H1 (cell line): ENCODE measurements around the gene VAT1L. TPM values are rescaled to one million over a fixed set of nuclear protein-coding genes. Genes with fewer than 3 reads are reported as not detected.

Experiments
- CTCF ChIA-PET: fragments of 300-600 bp; sonication (Branson Sonifier 250); formaldehyde crosslinking; loops from one replicate; lab custom pipeline; 2021; ENCODE audit not compliant: partially characterized antibody; lab: Charles Lee
- POLR2A ChIA-PET: fragments of 300-600 bp; sonication (Branson Sonifier 250); formaldehyde crosslinking; loops from one replicate; lab custom pipeline; 2021; ENCODE audit warnings: inconsistent platforms; ENCODE audit not compliant: partially characterized antibody; lab: Charles Lee
- DNase-seq, 2 experiments: peaks; one replicate each; pipeline versions ENCODE4 v3.0.0 to v3.0.0-alpha.2; 2010 to 2022; ENCODE audit warnings: low spot score in 2 of 2, low read depth in 1 of 2, mixed read lengths in 1 of 2
- FAIRE-seq: peaks from 2 replicates; lab custom pipeline; 2011; peaks lifted over from hg19 to GRCh38; lab: Jason Lieb, UNC
- H2AFZ ChIP-seq: 2 replicates; pipeline ENCODE4 v1.8.1; 2012; ENCODE audit warnings: low read length, inconsistent platforms
- H2AK5ac ChIP-seq: 2 replicates; pipeline ENCODE4 v1.6.1; 2013; ENCODE audit warnings: low read depth, low read length
- H2BK120ac ChIP-seq: replicated peaks from 2 replicates; pipeline ENCODE3; 2013; ENCODE audit warnings: low read depth, low read length, inconsistent platforms
- H2BK12ac ChIP-seq: 2 replicates; pipeline ENCODE4 v1.6.1; 2013; ENCODE audit warnings: low read depth, low read length
- H2BK15ac ChIP-seq: 2 replicates; pipeline ENCODE4 v1.6.1; 2013; ENCODE audit warnings: low read length
- H2BK20ac ChIP-seq: 2 replicates; pipeline ENCODE4 v1.6.1; 2013; ENCODE audit warnings: low read length
- H2BK5ac ChIP-seq: 2 replicates; pipeline ENCODE4 v1.6.1; 2013; ENCODE audit warnings: low read depth, low read length
- H3K14ac ChIP-seq: 2 replicates; pipeline ENCODE4 v1.6.1; 2013; ENCODE audit warnings: inconsistent platforms; ENCODE audit not compliant: insufficient read length
- H3K18ac ChIP-seq: 2 replicates; pipeline ENCODE4 v1.6.1; 2013; ENCODE audit warnings: low read length; ENCODE audit errors: extremely low read depth
- H3K23ac ChIP-seq: 2 replicates; pipeline ENCODE4 v1.6.1; 2013; ENCODE audit warnings: inconsistent platforms; ENCODE audit not compliant: insufficient read length
- H3K23me2 ChIP-seq: 2 replicates; pipeline ENCODE4 v1.6.1; 2013; ENCODE audit warnings: low read depth, low read length
- H3K27ac ChIP-seq: 2 replicates; pipeline ENCODE4 v1.6.1; 2011; ENCODE audit warnings: low read depth, low read length, inconsistent platforms
- H3K27me3 ChIP-seq, 4 experiments: replicated peaks in 1 of 4; 1 replicate in 1 of 4; 2 replicates in 3 of 4; pipeline versions ENCODE4 v1.6.1 to v1.8.1; 2011 to 2013; ENCODE audit warnings: low read length in 3 of 4, mild to moderate bottlenecking in 3 of 4, inconsistent platforms in 2 of 4, mixed read lengths in 2 of 4, moderate library complexity in 1 of 4; ENCODE audit not compliant: control insufficient read depth in 3 of 4, insufficient read depth in 3 of 4; ENCODE audit errors: extremely low read depth in 1 of 4
- H3K36me3 ChIP-seq, 4 experiments: 2 replicates each; pipeline versions ENCODE4 v1.6.1 to v1.8.1; 2011 to 2013; ENCODE audit warnings: mild to moderate bottlenecking in 4 of 4, low read length in 3 of 4, moderate library complexity in 2 of 4, control low read depth in 1 of 4, inconsistent platforms in 1 of 4; ENCODE audit not compliant: insufficient read depth in 4 of 4, control insufficient read depth in 2 of 4
- H3K4ac ChIP-seq: replicated peaks from 2 replicates; pipeline ENCODE3; 2013; ENCODE audit warnings: low read length, low read depth, mixed read lengths, inconsistent platforms; ENCODE audit not compliant: insufficient read length
- H3K4me1 ChIP-seq, 4 experiments: replicated peaks in 1 of 4; 1 replicate in 1 of 4; 2 replicates in 3 of 4; pipeline versions ENCODE4 v1.6.1 to v1.8.1; 2011 to 2013; ENCODE audit warnings: low read length in 3 of 4, inconsistent platforms in 2 of 4, mixed read lengths in 1 of 4; ENCODE audit not compliant: insufficient read depth in 4 of 4, control insufficient read depth in 3 of 4
- H3K4me2 ChIP-seq, 2 experiments: 2 replicates each; pipeline versions ENCODE4 v1.6.1 to v1.8.1; 2011 to 2013; ENCODE audit warnings: low read depth in 2 of 2, low read length in 2 of 2, control low read depth in 1 of 2, inconsistent platforms in 1 of 2, mild to moderate bottlenecking in 1 of 2; ENCODE audit not compliant: insufficient read depth in 1 of 2
- H3K4me3 ChIP-seq, 4 experiments: fragments of 200-600, 300-600 bp in 1 of 4; sonication (generic), shearing (Covaris generic), sonication (Bioruptor Twin) in 1 of 4; 2 replicates each; pipeline versions ENCODE4 v1.5.1 to v1.8.1; 2011 to 2016; ENCODE audit warnings: low read length in 4 of 4, low read depth in 3 of 4, control low read depth in 2 of 4, inconsistent platforms in 2 of 4, mild to moderate bottlenecking in 2 of 4, mixed read lengths in 1 of 4, moderate library complexity in 1 of 4; ENCODE audit not compliant: insufficient read depth in 2 of 4; ENCODE audit errors: extremely low read depth in 1 of 4
- H3K56ac ChIP-seq: replicated peaks from 2 replicates; pipeline ENCODE3; 2013; ENCODE audit warnings: low read depth, mild to moderate bottlenecking, mixed read lengths, low read length, inconsistent platforms; ENCODE audit not compliant: insufficient read length
- H3K79me1 ChIP-seq: 2 replicates; pipeline ENCODE4 v1.6.1; 2013; ENCODE audit warnings: low read depth, low read length, control low read depth
- H3K79me2 ChIP-seq, 2 experiments: 2 replicates each; pipeline versions ENCODE4 v1.6.1 to v1.8.1; 2012 to 2013; ENCODE audit warnings: low read length in 2 of 2, mild to moderate bottlenecking in 2 of 2, inconsistent platforms in 1 of 2; ENCODE audit not compliant: insufficient read depth in 2 of 2, control insufficient read depth in 1 of 2
- H3K9ac ChIP-seq, 4 experiments: replicated peaks in 1 of 4; 1 replicate in 1 of 4; 2 replicates in 3 of 4; pipeline versions ENCODE4 v1.6.1 to v1.8.1; 2011 to 2013; ENCODE audit warnings: low read depth in 3 of 4, low read length in 3 of 4, control low read depth in 2 of 4, mild to moderate bottlenecking in 2 of 4, moderate library complexity in 2 of 4, inconsistent platforms in 1 of 4; ENCODE audit errors: extremely low read depth in 1 of 4
- H3K9me3 ChIP-seq, 2 experiments: 2 replicates each; pipeline versions ENCODE4 v1.6.1 to v1.8.1; 2012 to 2013; ENCODE audit warnings: mild to moderate bottlenecking in 2 of 2, moderate library complexity in 2 of 2, control low read depth in 1 of 2, inconsistent platforms in 1 of 2, low read depth in 1 of 2, low read length in 1 of 2, mixed read lengths in 1 of 2; ENCODE audit not compliant: insufficient read depth in 2 of 2
- H4K20me1 ChIP-seq, 2 experiments: replicated peaks in 1 of 2; 2 replicates each; pipeline versions ENCODE3 to v1.8.1; 2011 to 2013; ENCODE audit warnings: inconsistent platforms in 2 of 2, low read length in 2 of 2, mild to moderate bottlenecking in 1 of 2; ENCODE audit not compliant: insufficient read depth in 2 of 2, control insufficient read depth in 1 of 2
- H4K5ac ChIP-seq: 2 replicates; pipeline ENCODE4 v1.6.1; 2013; ENCODE audit warnings: low read length, low read depth, mixed read lengths, inconsistent platforms; ENCODE audit not compliant: insufficient read length
- H4K8ac ChIP-seq: 2 replicates; pipeline ENCODE4 v1.8.0; 2013; ENCODE audit warnings: mild to moderate bottlenecking, moderate library complexity, low read length, inconsistent platforms; ENCODE audit not compliant: insufficient read depth; ENCODE audit errors: extremely low read depth
- H4K91ac ChIP-seq: replicated peaks from 2 replicates; pipeline ENCODE3; 2013; ENCODE audit warnings: low read length, mixed read lengths, inconsistent platforms; ENCODE audit not compliant: insufficient read length
- CEBPB ChIP-seq: IDR thresholded peaks from 2 replicates; pipeline ENCODE4 v1.6.1; 2012; ENCODE audit warnings: low read depth, low read length
- EGR1 ChIP-seq: IDR thresholded peaks from 2 replicates; pipeline ENCODE4 v1.6.1; 2011; ENCODE audit warnings: low read depth, low read length, borderline replicate concordance
- EP300 ChIP-seq, 2 experiments: IDR thresholded peaks; 1 replicate in 1 of 2; 2 replicates in 1 of 2; pipeline ENCODE4 v1.6.1; 2011 to 2012; ENCODE audit warnings: low read depth in 2 of 2, low read length in 2 of 2, mild to moderate bottlenecking in 2 of 2, borderline replicate concordance in 1 of 2, inconsistent platforms in 1 of 2, moderate library complexity in 1 of 2
- GTF2F1 ChIP-seq: IDR thresholded peaks from 2 replicates; pipeline ENCODE4 v1.6.1; 2012; ENCODE audit warnings: low read depth, low read length, improper control_type of control experiment, borderline replicate concordance
- KDM5A ChIP-seq: fragments of 200-600 bp; IDR thresholded peaks from 2 replicates; pipeline ENCODE4 v1.7.1; 2012; ENCODE audit warnings: mild to moderate bottlenecking, low read length, inconsistent platforms, mixed read lengths
- NANOG ChIP-seq: IDR thresholded peaks from 2 replicates; pipeline ENCODE4 v1.6.1; 2011; ENCODE audit warnings: low read length, low read depth, mild to moderate bottlenecking, inconsistent platforms; ENCODE audit not compliant: insufficient read depth, poor library complexity, severe bottlenecking
- RBBP5 ChIP-seq: IDR thresholded peaks from 2 replicates; pipeline ENCODE4 v1.7.1; 2012; ENCODE audit warnings: low read depth, mild to moderate bottlenecking, inconsistent platforms, low read length, moderate library complexity, borderline replicate concordance
- RFX5 ChIP-seq: IDR thresholded peaks from 2 replicates; pipeline ENCODE4 v1.6.1; 2011; ENCODE audit warnings: low read depth, low read length, improper control_type of control experiment, borderline replicate concordance
- TAF1 ChIP-seq: IDR thresholded peaks from 2 replicates; pipeline ENCODE4 v1.6.1; 2011; ENCODE audit warnings: mild to moderate bottlenecking, low read depth, low read length
- TBP ChIP-seq: IDR thresholded peaks from 2 replicates; pipeline ENCODE4 v1.6.1; 2011; ENCODE audit warnings: low read depth, low read length, improper control_type of control experiment
- WGBS, 2 experiments: shearing (Covaris generic) in 1 of 2; methylation state at CpG; one replicate each; pipeline versions ENCODE4 v1.1.6 to v1.1.7; 2013 to 2015; ENCODE audit warnings: low lambda C conversion rate in 2 of 2, mixed read lengths in 2 of 2, inconsistent platforms in 1 of 2, low coverage in 1 of 2, missing lambda C conversion rate in 1 of 2; ENCODE audit not compliant: insufficient replicate concordance in 2 of 2, insufficient coverage in 1 of 2, insufficient read length in 1 of 2; ENCODE audit errors: extremely low coverage in 1 of 2, missing lambda C conversion rate in 1 of 2; 5-methylcytosine and 5-hydroxymethylcytosine counted together
- polyA plus RNA-seq, 7 experiments: library from polyadenylated mRNA; depleted of rRNA in 3 of 7; stranded (reverse) in 5 of 7; unstranded in 2 of 7; fragments of >200 nt in 5 of 7; fragments of 200-250 nt in 2 of 7; gene quantifications; 1 replicate in 5 of 7; 2 replicates in 1 of 7; 4 replicates in 1 of 7; pipeline versions ENCODE4 v1.2.1 to v1.2.3, GENCODE V29; 2011 to 2013; ENCODE audit warnings: missing spikeins in 2 of 7, mixed read lengths in 2 of 7
- total RNA-seq: library from RNA; stranded (reverse); fragmentation: NEBNext Ultra II Directional; extraction: Animal tissue kit (Norgen Biotek cat#: 25700); gene quantifications from 2 replicates; pipeline ENCODE4 v1.2.1, GENCODE V29; 2021
- TF ChIP-seq, protein P1 (sequence below): IDR thresholded peaks from 2 replicates; pipeline ENCODE4 v1.6.1; 2012; ENCODE audit warnings: inconsistent platforms

Gene VAT1L
- total and polyA plus RNA-seq, 2 of the 8 experiments (the other 6 are each of a cell fraction or from before 2014, with no cell fraction given), result 46.3 to 48.2 TPM

DNA sequence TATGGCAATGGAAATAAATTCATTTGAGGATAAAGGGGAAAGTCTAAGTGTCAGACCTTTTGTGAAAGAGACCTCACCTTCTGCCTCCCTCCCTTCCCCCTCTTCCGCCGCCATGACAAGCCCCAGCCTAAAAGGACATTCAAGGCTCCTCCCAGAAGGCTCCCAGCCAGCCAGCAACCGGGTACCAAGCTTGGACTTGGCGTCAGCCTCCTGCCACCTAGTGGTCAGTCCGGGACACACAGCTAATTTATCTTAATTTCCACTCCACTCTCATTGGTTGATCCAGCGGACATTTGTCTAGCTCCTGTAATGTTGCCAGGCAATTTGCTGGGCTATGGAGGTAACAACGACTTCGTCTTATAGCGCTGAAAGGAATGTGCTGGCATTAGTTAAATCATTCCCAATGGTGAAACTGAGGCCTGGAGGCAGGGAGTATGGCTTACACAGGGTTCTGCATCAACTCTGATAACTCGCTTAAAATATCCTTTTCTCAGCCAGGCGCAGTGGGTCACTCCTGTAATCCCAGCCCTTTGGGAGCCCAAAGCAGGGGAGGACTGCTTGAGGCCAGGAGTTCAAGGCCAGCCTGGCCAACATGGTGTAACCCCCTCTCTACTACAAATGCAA is 214.7 kb downstream of the VAT1L start:
- Histone ChIP-seq H2AK5ac (no peak overlapping the region), H3K23me2 (no peaks in the 10 kb centered on the region), H3K56ac (no peak overlapping the region), H2BK20ac (no peak overlapping the region), H3K36me3 (no peaks in the 10 kb centered on the region), H3K4me3 (no peak overlapping the region), H2BK15ac (no peak overlapping the region; the same call in 1 of the 2 replicates), H3K18ac (0 out of 2 replicates have a peak overlapping the region, but pooled peaks have one; percentile 36), H3K14ac (no peak overlapping the region), H4K5ac (no peak overlapping the region), H3K79me1 (no peaks in the 10 kb centered on the region), H3K79me2 (no peaks in the 10 kb centered on the region), H3K9me3 (no peaks in the 10 kb centered on the region), H2BK12ac (peak overlapping the region; percentile 51; the same call in 1 of the 2 replicates), H3K27me3 (no peaks in the 10 kb centered on the region; a peak in 1 of 7 replicates), H3K4ac (no peak overlapping the region), H2AFZ (peak overlapping the region; percentile 64; the same call in 1 of the 2 replicates), H4K8ac (no peak overlapping the region), H3K9ac (no peak overlapping the region), H3K4me1 (no peaks in the 10 kb centered on the region; a peak in 1 of 7 replicates), H3K4me2 (no peak overlapping the region), H3K27ac (no peak overlapping the region), H3K23ac (no peak overlapping the region), H2BK120ac (peak overlapping the region; percentile 41), H2BK5ac (peak overlapping the region; percentile 64; the same call in 1 of the 2 replicates), H4K91ac (no peak overlapping the region), H4K20me1 (no peaks in the 10 kb centered on the region)
- ChIA-PET POLR2A (interaction anchor here (1.3 to 1.4 kb wide), 2 partner anchors 10 to 38 kb away, joined by 5 to 7 read pairs; no protein-coding TSS in a partner anchor), CTCF (interaction anchor here (0.8 to 9.1 kb wide), 69 partner anchors 10 to 453 kb away, joined by 3 to 218 read pairs (median 4); partner anchors contain the start of gene WWOX)
- WGBS, 2 experiments, result 25% methylated on average over 11 of the region's 11 CpGs; no CpG with 5 or more reads in 1 of the 2 experiments
- peak; percentile 99 for FAIRE-seq
- peak; percentile 91 to 97 for DNase-seq
- 0 out of 2 replicates have a peak, but pooled peaks have one; percentile 59 for TF ChIP-seq RFX5
- no peak for TF ChIP-seq KDM5A
- TF ChIP-seq EP300 (IDR thresholded peaks at IDR 0.05; ENCODE audit: borderline replicate concordance in 1 of 2, low read depth in 2 of 2, low read length in 2 of 2), result peak in 1 of 2 experiments; percentile 27; a peak in 1 of 3 replicates
- TF ChIP-seq NANOG, result no peak
- TF ChIP-seq TBP, result no peak
- TF ChIP-seq CEBPB, result no peak
- 0 out of 2 replicates have a peak, but pooled peaks have one; percentile 20 for TF ChIP-seq TAF1
- no peak for TF ChIP-seq EGR1
- no peak for TF ChIP-seq GTF2F1
- TF ChIP-seq, protein P1, sequence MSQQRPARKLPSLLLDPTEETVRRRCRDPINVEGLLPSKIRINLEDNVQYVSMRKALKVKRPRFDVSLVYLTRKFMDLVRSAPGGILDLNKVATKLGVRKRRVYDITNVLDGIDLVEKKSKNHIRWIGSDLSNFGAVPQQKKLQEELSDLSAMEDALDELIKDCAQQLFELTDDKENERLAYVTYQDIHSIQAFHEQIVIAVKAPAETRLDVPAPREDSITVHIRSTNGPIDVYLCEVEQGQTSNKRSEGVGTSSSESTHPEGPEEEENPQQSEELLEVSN, result no peak
- TF ChIP-seq RBBP5, result no peak
